IMR-90 (cell line): Measurements from ENCODE around the gene RAD51B. TPM values are rescaled to one million over a fixed set of nuclear protein-coding genes. Genes with fewer than 3 reads are reported as not detected.

Source experiments
- ATAC-seq: fragments of 200-7000 bp; cut with Tn5 transposase; 2 replicates; pipeline ENCODE4 v1.9.1; 2020; ENCODE audit warnings: low read depth, mild to moderate bottlenecking, moderate library complexity
- BruUV-seq: library from RNA; stranded (reverse); fragments of 400-500 nt; replicated peaks from 2 replicates; lab custom pipeline; 2021; lab: Mats Ljungman, UMichigan
- CTCF ChIA-PET: fragments of 300-600 bp; formaldehyde crosslinking; extraction: SDS; loops from one replicate; lab custom pipeline; 2021; ENCODE audit warnings: antibody characterized with exemption; lab: Yijun Ruan, JAX
- POLR2A ChIA-PET: fragments of 300-600 bp; sonication (Branson Sonifier 250); formaldehyde crosslinking; loops from one replicate; lab custom pipeline; 2022; ENCODE audit warnings: antibody characterized with exemption; ENCODE audit not compliant: unreplicated experiment; lab: Charles Lee
- DNase-seq: peaks from one replicate; pipeline ENCODE4 v3.0.0; 2013
- H2AFZ ChIP-seq: replicated peaks from 2 replicates; pipeline ENCODE3; 2013; ENCODE audit warnings: low read length, mild to moderate bottlenecking; ENCODE audit not compliant: poor library complexity
- H2AK5ac ChIP-seq: 2 replicates; pipeline ENCODE4 v1.6.1; 2013; ENCODE audit warnings: low read depth, low read length, inconsistent platforms
- H2AK9ac ChIP-seq: replicated peaks from 2 replicates; pipeline ENCODE3; 2013; ENCODE audit warnings: mild to moderate bottlenecking, low read depth, low read length, moderate library complexity; ENCODE audit not compliant: poor library complexity
- H2BK120ac ChIP-seq: 2 replicates; pipeline ENCODE4 v1.6.1; 2013; ENCODE audit warnings: low read depth, low read length, inconsistent platforms
- H2BK15ac ChIP-seq: 3 replicates; pipeline ENCODE4 v1.6.1; 2013; ENCODE audit warnings: low read depth, low read length, inconsistent platforms
- H2BK20ac ChIP-seq: 2 replicates; pipeline ENCODE4 v1.6.1; 2013; ENCODE audit warnings: low read depth, mild to moderate bottlenecking, inconsistent platforms, low read length, moderate library complexity
- H2BK5ac ChIP-seq: 2 replicates; pipeline ENCODE4 v1.6.1; 2013; ENCODE audit warnings: mild to moderate bottlenecking, low read depth, low read length, inconsistent platforms; ENCODE audit not compliant: poor library complexity, severe bottlenecking
- H3K14ac ChIP-seq: replicated peaks from 2 replicates; pipeline ENCODE4 v1.6.1; 2013; ENCODE audit warnings: low read depth, low read length, inconsistent platforms
- H3K18ac ChIP-seq: 2 replicates; pipeline ENCODE4 v1.6.1; 2013; ENCODE audit warnings: low read depth, low read length, control low read depth
- H3K23ac ChIP-seq: 2 replicates; pipeline ENCODE4 v1.6.1; 2013; ENCODE audit warnings: low read depth, low read length, inconsistent platforms
- H3K27ac ChIP-seq: 2 replicates; pipeline ENCODE4 v1.5.1; 2013; ENCODE audit warnings: mild to moderate bottlenecking, control low read depth, low read length; ENCODE audit not compliant: insufficient read depth
- H3K27me3 ChIP-seq: 2 replicates; pipeline ENCODE4 v1.6.1; 2013; ENCODE audit warnings: low read length; ENCODE audit not compliant: control insufficient read depth, insufficient read depth
- H3K36me3 ChIP-seq: 2 replicates; pipeline ENCODE4 v1.6.1; 2013; ENCODE audit warnings: low read length, mixed read lengths; ENCODE audit not compliant: control insufficient read depth, insufficient read depth
- H3K4ac ChIP-seq: 2 replicates; pipeline ENCODE4 v1.6.1; 2013; ENCODE audit warnings: low read depth, low read length, inconsistent platforms
- H3K4me1 ChIP-seq: 2 replicates; pipeline ENCODE4 v1.6.1; 2013; ENCODE audit warnings: low read length, mixed read lengths; ENCODE audit not compliant: control insufficient read depth, insufficient read depth
- H3K4me2 ChIP-seq: 2 replicates; pipeline ENCODE4 v1.6.1; 2013; ENCODE audit warnings: low read depth, mild to moderate bottlenecking, control low read depth, low read length, moderate library complexity
- H3K4me3 ChIP-seq: 2 replicates; pipeline ENCODE4 v1.5.1; 2013; ENCODE audit warnings: low read depth, mild to moderate bottlenecking, control low read depth, low read length, moderate library complexity; ENCODE audit not compliant: insufficient read depth
- H3K56ac ChIP-seq: 2 replicates; pipeline ENCODE4 v1.6.1; 2013; ENCODE audit warnings: low read length, inconsistent platforms; ENCODE audit not compliant: insufficient read depth; ENCODE audit errors: extremely low read depth
- H3K79me1 ChIP-seq, 2 experiments: 2 replicates each; pipeline ENCODE4 v1.6.1; 2013; ENCODE audit warnings: low read length in 2 of 2, inconsistent platforms in 1 of 2, low read depth in 1 of 2
- H3K9ac ChIP-seq: 2 replicates; pipeline ENCODE4 v1.6.1; 2013; ENCODE audit warnings: low read depth, low read length, control low read depth
- H3K9me1 ChIP-seq: 2 replicates; pipeline ENCODE4 v1.6.1; 2013; ENCODE audit warnings: low read length, inconsistent platforms; ENCODE audit not compliant: insufficient read depth
- H3K9me3 ChIP-seq: 2 replicates; pipeline ENCODE4 v1.6.1; 2013; ENCODE audit warnings: low read length; ENCODE audit not compliant: control insufficient read depth, insufficient read depth
- H4K20me1 ChIP-seq: 2 replicates; pipeline ENCODE4 v1.6.1; 2013; ENCODE audit warnings: low read length, inconsistent platforms; ENCODE audit not compliant: insufficient read depth
- H4K5ac ChIP-seq: 2 replicates; pipeline ENCODE4 v1.6.1; 2013; ENCODE audit warnings: mild to moderate bottlenecking, low read depth, low read length, control low read depth
- H4K8ac ChIP-seq, 2 experiments: 2 replicates each; pipeline ENCODE4 v1.6.1; 2013; ENCODE audit warnings: low read depth in 2 of 2, low read length in 2 of 2, control low read depth in 1 of 2, inconsistent platforms in 1 of 2
- H4K91ac ChIP-seq: 2 replicates; pipeline ENCODE4 v1.6.1; 2013; ENCODE audit warnings: low read depth, low read length, inconsistent platforms; ENCODE audit not compliant: insufficient read depth
- BHLHE40 ChIP-seq: fragments of 150-350 bp; IDR thresholded peaks from 2 replicates; pipeline ENCODE4 v1.6.1; 2016; ENCODE audit warnings: mild to moderate bottlenecking, low read depth, low read length
- CHD1 ChIP-seq: IDR thresholded peaks from 2 replicates; pipeline ENCODE4 v1.6.1; 2012; ENCODE audit warnings: low read depth, low read length, improper control_type of control experiment
- FOS ChIP-seq: fragments of 150-350 bp; IDR thresholded peaks from 2 replicates; pipeline ENCODE4 v1.6.1; 2016; ENCODE audit warnings: low read depth, low read length
- MAFK ChIP-seq: IDR thresholded peaks from 2 replicates; pipeline ENCODE4 v1.6.1; 2012; ENCODE audit warnings: low read depth, low read length, improper control_type of control experiment
- MAZ ChIP-seq: IDR thresholded peaks from 2 replicates; pipeline ENCODE4 v1.6.1; 2012; ENCODE audit warnings: low read depth, mild to moderate bottlenecking, low read length, improper control_type of control experiment, moderate library complexity, borderline replicate concordance
- MXI1 ChIP-seq: IDR thresholded peaks from 2 replicates; pipeline ENCODE4 v1.6.1; 2012; ENCODE audit warnings: low read depth, mild to moderate bottlenecking, low read length, moderate library complexity, borderline replicate concordance
- NFE2L2 ChIP-seq: fragments of 150-350 bp; IDR thresholded peaks from 2 replicates; pipeline ENCODE4 v1.6.1; 2016; ENCODE audit warnings: low read depth, mild to moderate bottlenecking, low read length
- POLR2A ChIP-seq: IDR thresholded peaks from 2 replicates; pipeline ENCODE4 v1.6.1; 2012; ENCODE audit warnings: mild to moderate bottlenecking, low read depth, low read length
- RAD21 ChIP-seq: IDR thresholded peaks from 2 replicates; pipeline ENCODE4 v1.6.1; 2012; ENCODE audit warnings: low read length, improper control_type of control experiment
- RCOR1 ChIP-seq: IDR thresholded peaks from 2 replicates; pipeline ENCODE4 v1.6.1; 2012; ENCODE audit warnings: mild to moderate bottlenecking, low read length, improper control_type of control experiment; ENCODE audit not compliant: insufficient replicate concordance
- RFX5 ChIP-seq: IDR thresholded peaks from 2 replicates; pipeline ENCODE4 v1.8.0; 2012; ENCODE audit warnings: low read depth, mild to moderate bottlenecking, low read length, moderate library complexity
- SMC3 ChIP-seq: fragments of 150-350 bp; IDR thresholded peaks from 2 replicates; pipeline ENCODE4 v1.6.1; 2016; ENCODE audit warnings: low read depth, mild to moderate bottlenecking, antibody characterized with exemption, low read length, moderate library complexity
- WGBS, 2 experiments: methylation state at CpG; one replicate each; pipeline versions ENCODE4 v1.1.5 to v1.1.7; 2013; ENCODE audit warnings: missing lambda C conversion rate in 2 of 2; ENCODE audit not compliant: insufficient read length in 1 of 2; ENCODE audit errors: extremely low coverage in 2 of 2; 5-methylcytosine and 5-hydroxymethylcytosine counted together
- dilution Hi-C: fragments of 300-500 bp; cut with HindIII; formaldehyde crosslinking; loops from one replicate; pipeline ENCODE4 v1.14.3; 2018; ENCODE audit warnings: low sequenced_read_pairs; ENCODE audit not compliant: unreplicated experiment
- in situ Hi-C: fragments of 300-500 bp; cut with MboI; formaldehyde crosslinking; loops from 3 replicates; pipeline ENCODE4 v1.14.3; 2019; ENCODE audit warnings: low sequenced_read_pairs, inconsistent platforms, mixed read lengths
- intact Hi-C: fragments of 100-400 bp; cut with micrococcal nuclease; formaldehyde crosslinking; loops from 2 replicates; pipeline ENCODE4 v1.10.0; 2022
- polyA plus RNA-seq, 3 experiments: library from polyadenylated mRNA; depleted of rRNA; stranded (reverse); fragments of >200 nt; gene quantifications; 2 replicates each; pipeline ENCODE4 v1.2.3, GENCODE V29; 2012; ENCODE audit warnings: low replicate concordance in 1 of 3
- total RNA-seq: library from RNA; depleted of rRNA; stranded (reverse); fragments of >200 nt; gene quantifications from 2 replicates; pipeline ENCODE4 v1.2.3, GENCODE V29; 2012
- TF ChIP-seq, protein P1 (sequence below): conservative IDR thresholded peaks from 2 replicates; pipeline ENCODE4 v1.5.1; 2012; ENCODE audit warnings: mild to moderate bottlenecking, low read depth, low read length, improper control_type of control experiment
- TF ChIP-seq, protein P2 (sequence below): fragments of 150-350 bp; IDR thresholded peaks from 2 replicates; pipeline ENCODE4 v1.6.1; 2017; ENCODE audit warnings: mild to moderate bottlenecking, antibody characterized with exemption, low read length, low read depth

RAD51B gene
- total and polyA plus RNA-seq, 2 of the 4 experiments (the other 2 are of a cell fraction) = 5.1 to 18.8 TPM

DNA sequence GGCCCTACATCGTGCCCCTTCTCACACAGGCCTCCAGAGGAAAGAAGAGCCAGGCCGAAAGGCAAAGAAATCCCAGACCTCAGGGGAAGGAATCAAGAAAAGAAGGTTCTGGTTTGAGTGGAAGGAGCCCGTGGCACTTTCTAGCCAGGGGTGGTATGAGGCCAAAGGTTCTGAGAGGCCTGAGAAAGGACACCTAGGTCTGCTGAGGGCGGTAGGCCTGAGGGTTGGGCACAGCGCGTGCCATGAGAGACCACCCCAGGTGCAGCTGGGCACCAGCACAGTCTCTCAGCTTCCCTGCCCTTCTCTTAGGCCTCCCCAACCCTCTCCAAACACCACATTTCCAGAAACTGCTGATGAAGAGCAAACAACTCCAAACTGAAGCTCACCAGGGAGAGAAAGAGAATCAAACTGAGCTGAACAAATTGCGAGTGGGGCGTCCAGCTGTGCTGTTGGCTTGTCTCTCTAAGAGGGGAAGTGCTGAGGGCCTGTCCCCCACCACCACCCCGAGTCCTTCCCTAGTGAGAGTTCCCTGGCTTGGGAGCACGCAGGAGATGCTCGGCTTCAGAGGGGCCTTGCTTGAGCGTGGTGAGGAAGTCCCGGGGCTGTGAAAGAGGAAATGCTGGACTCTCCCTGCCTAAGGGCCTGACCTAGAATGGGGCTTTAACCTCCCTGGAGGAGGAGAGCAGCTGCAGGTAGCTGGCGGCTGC is 788.4 kb downstream of the RAD51B start (continued):
- TF ChIP-seq MAZ = no peak
- no peak for TF ChIP-seq CHD1

DNA sequence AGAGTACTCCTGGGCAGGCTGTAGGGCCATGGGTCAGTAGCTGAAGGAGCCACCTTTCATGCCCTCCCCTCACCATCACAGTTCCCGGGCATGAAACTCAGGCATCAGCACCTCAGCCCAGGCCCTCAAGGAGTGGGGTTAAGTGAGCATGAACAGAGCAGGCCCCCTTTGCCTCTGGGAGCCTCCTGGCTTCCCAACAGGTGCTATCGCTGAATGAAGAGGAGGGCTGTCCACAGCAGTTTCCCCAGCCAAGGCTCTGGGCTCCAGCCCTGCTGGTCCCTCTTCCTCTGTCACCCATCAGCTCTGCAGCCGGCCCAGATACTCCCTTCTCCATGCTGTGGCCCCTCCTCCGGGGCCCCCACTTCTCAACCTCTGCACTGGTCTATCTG is 789.0 kb downstream of the RAD51B start:
- peaks cover 25% of the 10 kb centered on the region for H3K4me1 ChIP-seq

More for the DNA sequence above, 789.0 kb downstream of the RAD51B start:
- no TSS peak for BruUV-seq
- Histone ChIP-seq H3K36me3 (no peaks in the 10 kb centered on the region), H3K56ac (no peak overlapping the region), H2BK5ac (peak overlapping the region; percentile 66), H2BK15ac (peak overlapping the region; percentile 96; the same call in 2 of the 3 replicates), H3K4me3 (no peak overlapping the region), H3K27ac (peak overlapping the region; percentile 68; the same call in 1 of the 2 replicates), H3K4me2 (no peak overlapping the region), H3K9ac (no peak overlapping the region), H2BK120ac (peak overlapping the region; percentile 98), H3K27me3 (no peaks in the 10 kb centered on the region), H3K23ac (peak overlapping the region; percentile 17; the same call in 1 of the 2 replicates), H2BK20ac (peak overlapping the region; percentile 98), H3K14ac (peak overlapping the region; percentile 95; the same call in 1 of the 2 replicates), H2AK9ac (peak overlapping the region; percentile 83), H4K8ac (peak overlapping the region; percentile 56 to 95; a peak in 2 of 4 replicates), H3K4ac (peak overlapping the region; percentile 99), H4K5ac (peak overlapping the region; percentile 97), H2AK5ac (peak overlapping the region; percentile 96), H3K79me1 (peaks cover 0 to 7% of the 10 kb centered on the region in 2 experiments; a peak in 1 of 4 replicates), H3K18ac (peak overlapping the region; percentile 89; the same call in 1 of the 2 replicates), H4K91ac (peak overlapping the region; percentile 90), H4K20me1 (no peaks in the 10 kb centered on the region), H2AFZ (peak overlapping the region; percentile 88), H3K9me1 (peaks cover 14% of the 10 kb centered on the region), H3K9me3 (peaks cover 3% of the 10 kb centered on the region; the same call in 1 of the 2 replicates)
- CTCF ChIA-PET = no interaction called here
- 89% methylated on average over 3 of the region's 4 CpGs; no CpG with 5 or more reads in 1 of the 2 experiments for WGBS, 2 experiments
- no peak for TF ChIP-seq MAFK
- TF ChIP-seq MXI1 = no peak
- TF ChIP-seq, protein P1, sequence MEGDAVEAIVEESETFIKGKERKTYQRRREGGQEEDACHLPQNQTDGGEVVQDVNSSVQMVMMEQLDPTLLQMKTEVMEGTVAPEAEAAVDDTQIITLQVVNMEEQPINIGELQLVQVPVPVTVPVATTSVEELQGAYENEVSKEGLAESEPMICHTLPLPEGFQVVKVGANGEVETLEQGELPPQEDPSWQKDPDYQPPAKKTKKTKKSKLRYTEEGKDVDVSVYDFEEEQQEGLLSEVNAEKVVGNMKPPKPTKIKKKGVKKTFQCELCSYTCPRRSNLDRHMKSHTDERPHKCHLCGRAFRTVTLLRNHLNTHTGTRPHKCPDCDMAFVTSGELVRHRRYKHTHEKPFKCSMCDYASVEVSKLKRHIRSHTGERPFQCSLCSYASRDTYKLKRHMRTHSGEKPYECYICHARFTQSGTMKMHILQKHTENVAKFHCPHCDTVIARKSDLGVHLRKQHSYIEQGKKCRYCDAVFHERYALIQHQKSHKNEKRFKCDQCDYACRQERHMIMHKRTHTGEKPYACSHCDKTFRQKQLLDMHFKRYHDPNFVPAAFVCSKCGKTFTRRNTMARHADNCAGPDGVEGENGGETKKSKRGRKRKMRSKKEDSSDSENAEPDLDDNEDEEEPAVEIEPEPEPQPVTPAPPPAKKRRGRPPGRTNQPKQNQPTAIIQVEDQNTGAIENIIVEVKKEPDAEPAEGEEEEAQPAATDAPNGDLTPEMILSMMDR = no peak
- no peak for TF ChIP-seq RCOR1
- TF ChIP-seq POLR2A = no peak
- no peak for TF ChIP-seq FOS
- TF ChIP-seq NFE2L2 = no peak
- no peak for TF ChIP-seq RAD21
- TF ChIP-seq, protein P2, sequence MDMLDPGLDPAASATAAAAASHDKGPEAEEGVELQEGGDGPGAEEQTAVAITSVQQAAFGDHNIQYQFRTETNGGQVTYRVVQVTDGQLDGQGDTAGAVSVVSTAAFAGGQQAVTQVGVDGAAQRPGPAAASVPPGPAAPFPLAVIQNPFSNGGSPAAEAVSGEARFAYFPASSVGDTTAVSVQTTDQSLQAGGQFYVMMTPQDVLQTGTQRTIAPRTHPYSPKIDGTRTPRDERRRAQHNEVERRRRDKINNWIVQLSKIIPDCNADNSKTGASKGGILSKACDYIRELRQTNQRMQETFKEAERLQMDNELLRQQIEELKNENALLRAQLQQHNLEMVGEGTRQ = no peak
- TF ChIP-seq BHLHE40 = no peak
- no peak for TF ChIP-seq SMC3
- TF ChIP-seq RFX5 = no peak
- DNase-seq = no peak
- no peak for ATAC-seq
- dilution Hi-C loops (no loop called here), in situ Hi-C loops (no loop called here), intact Hi-C loops (no loop called here)
- POLR2A ChIA-PET = no interaction called here
